Ishikawa (cell line): ENCODE data around the gene C3orf18.

Source experiments
- CREB1 ChIP-seq: IDR thresholded peaks from 2 replicates; pipeline ENCODE4 v1.6.1; 2012; ENCODE audit warnings: low read depth
- EGR1 ChIP-seq: IDR thresholded peaks from 2 replicates; pipeline ENCODE4 v1.6.1; 2012
- TAF1 ChIP-seq: IDR thresholded peaks from 2 replicates; pipeline ENCODE4 v1.6.1; 2012; ENCODE audit warnings: low read depth, mild to moderate bottlenecking
- TEAD4 ChIP-seq: IDR thresholded peaks from 2 replicates; pipeline ENCODE4 v1.6.1; 2012
- YY1 ChIP-seq: IDR thresholded peaks from 2 replicates; pipeline ENCODE4 v1.6.1; 2012; ENCODE audit warnings: low read depth
- TF ChIP-seq, protein P1 (sequence below): IDR thresholded peaks from 2 replicates; pipeline ENCODE4 v1.6.1; 2012

GRCh38 chr3:50608278-50608677, 40.7 kb upstream of the C3orf18 start:
- TF ChIP-seq EGR1 (no peak), TAF1 (no peak), CREB1 (no peak), YY1 (no peak), TEAD4 (no peak)
- TF ChIP-seq, protein P1, sequence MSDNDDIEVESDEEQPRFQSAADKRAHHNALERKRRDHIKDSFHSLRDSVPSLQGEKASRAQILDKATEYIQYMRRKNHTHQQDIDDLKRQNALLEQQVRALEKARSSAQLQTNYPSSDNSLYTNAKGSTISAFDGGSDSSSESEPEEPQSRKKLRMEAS, result no peak
